HuH-7 (cell line): ENCODE data around the gene PRKCZ.
A peak's percentile ranks its signal among the peaks of the same experiment; 100 is the strongest.

Experiments
- DNase-seq: peaks from one replicate; pipeline ENCODE4 v3.0.0; 2011; ENCODE audit warnings: low spot score

The PRKCZ gene

GRCh38 chr1:2179283-2180013 lies 129.2 kb downstream of the PRKCZ start:
- no peak for DNase-seq

GRCh38 chr1:2180297-2181245 lies 130.4 kb downstream of the PRKCZ start:
- no peak for DNase-seq

GRCh38 chr1:2181271-2181670 lies 131.1 kb downstream of the PRKCZ start:
- no peak for DNase-seq

- no peak for DNase-seq
These were observed 131.5 kb downstream of the PRKCZ start for GRCh38 chr1:2181752-2182151.

GRCh38 chr1:2182376-2182775 lies 132.2 kb downstream of the PRKCZ start:
- DNase-seq: no peak

GRCh38 chr1:2183937-2184334 lies 133.7 kb downstream of the PRKCZ start:
- DNase-seq: no peak

GRCh38 chr1:2184531-2184930 lies 134.3 kb downstream of the PRKCZ start:
- DNase-seq: no peak

GRCh38 chr1:2184934-2185333 lies 134.7 kb downstream of the PRKCZ start:
- no peak for DNase-seq

- no peak for DNase-seq
These were observed 136.0 kb downstream of the PRKCZ start for GRCh38 chr1:2185880-2186855.

- no peak for DNase-seq
These were observed 136.7 kb downstream of the PRKCZ start for GRCh38 chr1:2186901-2187300.

- DNase-seq: no peak
These were observed 137.4 kb downstream of the PRKCZ start for GRCh38 chr1:2187619-2188018.

GRCh38 chr1:2188336-2188735 lies 138.1 kb downstream of the PRKCZ start:
- DNase-seq: no peak

GRCh38 chr1:2189459-2190425 lies 139.5 kb downstream of the PRKCZ start:
- DNase-seq: peak; percentile 93

GRCh38 chr1:2190491-2190976 lies 140.3 kb downstream of the PRKCZ start:
- DNase-seq: no peak

GRCh38 chr1:2192031-2192995 lies 142.1 kb downstream of the PRKCZ start:
- DNase-seq: no peak

GRCh38 chr1:2193514-2194281 lies 143.5 kb downstream of the PRKCZ start:
- DNase-seq: no peak

- peak; percentile 78 for DNase-seq
These were observed 144.2 kb downstream of the PRKCZ start, which contains the start of gene FAAP20 for GRCh38 chr1:2194319-2194897. Gene FAAP20 (minus strand): TSS chr1:2194772. CDS start chr1:2194749, 23 bp downstream.
